ENCODE results near the gene COLEC12.
A peak's percentile ranks its signal among the peaks of the same experiment; 100 is the strongest.

Gene COLEC12

GRCh38 chr18:449374-449773, 51.1 kb downstream of the COLEC12 start:
- in situ Hi-C loops (cut with HindIII; ENCODE audit: low sequenced_read_pairs), result no loop called here
- no peak for DNase-seq (ENCODE audit: low read depth, low spot score)
- no peak overlapping the region for H3K4me3 ChIP-seq (ENCODE audit: low read depth, low read length)
- TF ChIP-seq, protein P1, sequence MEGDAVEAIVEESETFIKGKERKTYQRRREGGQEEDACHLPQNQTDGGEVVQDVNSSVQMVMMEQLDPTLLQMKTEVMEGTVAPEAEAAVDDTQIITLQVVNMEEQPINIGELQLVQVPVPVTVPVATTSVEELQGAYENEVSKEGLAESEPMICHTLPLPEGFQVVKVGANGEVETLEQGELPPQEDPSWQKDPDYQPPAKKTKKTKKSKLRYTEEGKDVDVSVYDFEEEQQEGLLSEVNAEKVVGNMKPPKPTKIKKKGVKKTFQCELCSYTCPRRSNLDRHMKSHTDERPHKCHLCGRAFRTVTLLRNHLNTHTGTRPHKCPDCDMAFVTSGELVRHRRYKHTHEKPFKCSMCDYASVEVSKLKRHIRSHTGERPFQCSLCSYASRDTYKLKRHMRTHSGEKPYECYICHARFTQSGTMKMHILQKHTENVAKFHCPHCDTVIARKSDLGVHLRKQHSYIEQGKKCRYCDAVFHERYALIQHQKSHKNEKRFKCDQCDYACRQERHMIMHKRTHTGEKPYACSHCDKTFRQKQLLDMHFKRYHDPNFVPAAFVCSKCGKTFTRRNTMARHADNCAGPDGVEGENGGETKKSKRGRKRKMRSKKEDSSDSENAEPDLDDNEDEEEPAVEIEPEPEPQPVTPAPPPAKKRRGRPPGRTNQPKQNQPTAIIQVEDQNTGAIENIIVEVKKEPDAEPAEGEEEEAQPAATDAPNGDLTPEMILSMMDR (IDR thresholded peaks at IDR 0.05; ENCODE audit: low read depth, low read length), result no peak

- no peak overlapping the region for H3K4me3 ChIP-seq (ENCODE audit: low read depth, low read length)
- in situ Hi-C loops (cut with HindIII; ENCODE audit: low sequenced_read_pairs), result no loop called here
- no peak for DNase-seq (ENCODE audit: low read depth, low spot score)
- TF ChIP-seq, protein P1 (IDR thresholded peaks at IDR 0.05; ENCODE audit: low read depth, low read length), result no peak
These were observed 52.2 kb downstream of the COLEC12 start for GRCh38 chr18:448116-448790.

- in situ Hi-C loops (cut with HindIII; ENCODE audit: low sequenced_read_pairs), result no loop called here
- no peak overlapping the region for H3K4me3 ChIP-seq (ENCODE audit: low read depth, low read length)
- TF ChIP-seq, protein P1 (IDR thresholded peaks at IDR 0.05; ENCODE audit: low read depth, low read length), result no peak
- DNase-seq (ENCODE audit: low read depth, low spot score), result peak; percentile 41
These were observed 53.5 kb downstream of the COLEC12 start for GRCh38 chr18:446941-447560.

- in situ Hi-C loops (cut with HindIII; ENCODE audit: low sequenced_read_pairs), result no loop called here
- TF ChIP-seq, protein P1 (IDR thresholded peaks at IDR 0.05; ENCODE audit: low read depth, low read length), result no peak
- no peak overlapping the region for H3K4me3 ChIP-seq (ENCODE audit: low read depth, low read length)
- no peak for DNase-seq (ENCODE audit: low read depth, low spot score)
These were observed 55.4 kb downstream of the COLEC12 start for GRCh38 chr18:445055-445454.

GRCh38 chr18:438571-438970, 61.9 kb downstream of the COLEC12 start:
- DNase-seq (ENCODE audit: low read depth, low spot score), result no peak
- TF ChIP-seq, protein P1 (IDR thresholded peaks at IDR 0.05; ENCODE audit: low read depth, low read length), result no peak
- H3K4me3 ChIP-seq (ENCODE audit: low read depth, low read length), result no peak overlapping the region
- in situ Hi-C loops (cut with HindIII; ENCODE audit: low sequenced_read_pairs), result no loop called here

GRCh38 chr18:435940-436339, 64.6 kb downstream of the COLEC12 start:
- H3K4me3 ChIP-seq (ENCODE audit: low read depth, low read length), result no peak overlapping the region
- TF ChIP-seq, protein P1 (IDR thresholded peaks at IDR 0.05; ENCODE audit: low read depth, low read length), result no peak

More at GRCh38 chr18:435940-436339, 64.6 kb downstream of the COLEC12 start:
- in situ Hi-C loops (cut with HindIII; ENCODE audit: low sequenced_read_pairs), result no loop called here
- peak; percentile 47 for DNase-seq (ENCODE audit: low read depth, low spot score)
